Endothelial cell of umbilical vein (primary cell): ENCODE measurements around the gene RFLNA.

Source experiments
- EZH2 ChIP-seq: IDR thresholded peaks from 2 replicates; pipeline ENCODE4 v1.6.1; 2012; ENCODE audit warnings: borderline replicate concordance, low read depth, mild to moderate bottlenecking, moderate library complexity, low read length, inconsistent platforms; ENCODE audit not compliant: severe bottlenecking
- FOS ChIP-seq: IDR thresholded peaks from 2 replicates; pipeline ENCODE4 v1.6.1; 2011; ENCODE audit warnings: mild to moderate bottlenecking, low read length, moderate library complexity, borderline replicate concordance; ENCODE audit not compliant: insufficient read depth
- GATA2 ChIP-seq: IDR thresholded peaks from 2 replicates; pipeline ENCODE4 v1.7.0; 2011; ENCODE audit warnings: low read depth, mild to moderate bottlenecking, moderate library complexity, mixed read lengths, low read length; ENCODE audit not compliant: insufficient read length, insufficient read depth
- JUN ChIP-seq: IDR thresholded peaks from 2 replicates; pipeline ENCODE4 v1.6.1; 2011; ENCODE audit warnings: borderline replicate concordance, low read depth; ENCODE audit not compliant: insufficient read length, insufficient read depth
- POLR2A ChIP-seq: IDR thresholded peaks from 2 replicates; pipeline ENCODE4 v1.6.1; 2012; ENCODE audit warnings: low read depth, mild to moderate bottlenecking, control low read depth, low read length
- POLR2AphosphoS5 ChIP-seq: IDR thresholded peaks from 2 replicates; pipeline ENCODE4 v1.6.1; 2012; ENCODE audit warnings: low read depth, mild to moderate bottlenecking, control low read depth, low read length, moderate library complexity; ENCODE audit not compliant: insufficient read depth
- TF ChIP-seq, protein P1 (sequence below), 2 donors: IDR thresholded peaks; 1 replicate in 1 of 2; 2 replicates in 1 of 2; pipeline ENCODE4 v1.5.1; 2011; ENCODE audit warnings: low read length in 2 of 2, mild to moderate bottlenecking in 2 of 2, moderate library complexity in 2 of 2, control low read depth in 1 of 2, inconsistent platforms in 1 of 2, low read depth in 1 of 2; ENCODE audit not compliant: insufficient read depth in 1 of 2; ENCODE audit errors: extremely low read depth in 1 of 2
- TF ChIP-seq, protein P2 (sequence below): IDR thresholded peaks from 2 replicates; pipeline ENCODE4 v1.6.1; 2011; ENCODE audit not compliant: insufficient read depth, insufficient read length

DNA sequence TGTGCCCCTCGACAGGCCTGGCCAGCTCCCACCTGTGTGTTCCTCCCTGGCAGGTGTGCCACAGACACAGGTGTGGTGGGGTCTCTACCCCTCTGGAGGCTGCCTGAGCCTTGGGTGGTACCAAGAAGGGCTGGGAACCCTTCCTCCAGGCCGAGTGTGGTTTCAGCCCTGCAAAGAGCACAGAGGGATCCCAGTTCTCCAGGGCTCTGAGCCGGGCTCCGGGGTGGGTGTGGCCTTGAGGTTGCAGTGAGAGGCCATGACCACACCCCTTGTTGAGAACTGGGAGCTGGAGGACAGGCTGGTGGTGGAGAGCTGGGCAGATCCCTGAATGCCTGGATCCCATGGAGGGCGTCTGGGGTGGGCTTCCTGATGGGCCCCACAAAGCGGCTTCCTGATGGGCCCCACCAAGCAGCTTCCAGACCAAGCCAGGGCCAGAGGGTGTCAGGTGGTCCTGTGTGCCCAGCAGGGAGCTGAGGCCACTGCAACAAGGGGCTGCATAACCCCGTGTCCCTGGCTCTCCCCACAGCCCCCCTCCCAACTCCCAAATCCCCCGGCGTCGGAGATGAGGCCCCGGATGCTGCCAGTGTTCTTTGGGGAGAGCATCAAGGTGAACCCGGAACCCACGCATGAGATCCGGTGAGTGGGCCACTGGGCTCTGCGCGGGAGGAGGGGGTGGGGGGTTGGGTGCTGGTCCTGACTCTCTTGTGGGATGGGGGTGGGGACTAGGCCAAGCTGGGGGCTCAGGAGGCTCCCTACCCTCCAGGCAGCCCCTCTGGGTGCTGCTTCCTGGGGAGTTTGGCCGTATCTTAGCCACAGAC is 16.6 kb downstream of the RFLNA start:
- TF ChIP-seq, protein P1, sequence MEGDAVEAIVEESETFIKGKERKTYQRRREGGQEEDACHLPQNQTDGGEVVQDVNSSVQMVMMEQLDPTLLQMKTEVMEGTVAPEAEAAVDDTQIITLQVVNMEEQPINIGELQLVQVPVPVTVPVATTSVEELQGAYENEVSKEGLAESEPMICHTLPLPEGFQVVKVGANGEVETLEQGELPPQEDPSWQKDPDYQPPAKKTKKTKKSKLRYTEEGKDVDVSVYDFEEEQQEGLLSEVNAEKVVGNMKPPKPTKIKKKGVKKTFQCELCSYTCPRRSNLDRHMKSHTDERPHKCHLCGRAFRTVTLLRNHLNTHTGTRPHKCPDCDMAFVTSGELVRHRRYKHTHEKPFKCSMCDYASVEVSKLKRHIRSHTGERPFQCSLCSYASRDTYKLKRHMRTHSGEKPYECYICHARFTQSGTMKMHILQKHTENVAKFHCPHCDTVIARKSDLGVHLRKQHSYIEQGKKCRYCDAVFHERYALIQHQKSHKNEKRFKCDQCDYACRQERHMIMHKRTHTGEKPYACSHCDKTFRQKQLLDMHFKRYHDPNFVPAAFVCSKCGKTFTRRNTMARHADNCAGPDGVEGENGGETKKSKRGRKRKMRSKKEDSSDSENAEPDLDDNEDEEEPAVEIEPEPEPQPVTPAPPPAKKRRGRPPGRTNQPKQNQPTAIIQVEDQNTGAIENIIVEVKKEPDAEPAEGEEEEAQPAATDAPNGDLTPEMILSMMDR (IDR thresholded peaks at IDR 0.05; ENCODE audit: extremely low read depth in 1 of 2, insufficient read depth in 1 of 2, low read depth in 1 of 2, low read length in 2 of 2): no peak
- TF ChIP-seq FOS (no peak), EZH2 (no peak), POLR2AphosphoS5 (no peak), POLR2A (no peak), GATA2 (no peak), JUN (no peak)
- TF ChIP-seq, protein P2, sequence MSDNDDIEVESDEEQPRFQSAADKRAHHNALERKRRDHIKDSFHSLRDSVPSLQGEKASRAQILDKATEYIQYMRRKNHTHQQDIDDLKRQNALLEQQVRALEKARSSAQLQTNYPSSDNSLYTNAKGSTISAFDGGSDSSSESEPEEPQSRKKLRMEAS: no peak
